GM12891 (cell line): ENCODE measurements around the gene ANKRD33B.
"Not testable (repeated sequence)": the region's sequence is repeated elsewhere in the genome, so short reads cannot be mapped to it uniquely, and the experiment has no call there.

Experiments
- DNase-seq: peaks from one replicate; pipeline ENCODE4 v3.0.0; 2011; ENCODE audit warnings: low spot score; ENCODE audit not compliant: insufficient read length
- FAIRE-seq: peaks from 2 replicates; lab custom pipeline; 2011; peaks lifted over from hg19 to GRCh38; lab: Jason Lieb, UNC
- PAX5 ChIP-seq: IDR thresholded peaks from 2 replicates; pipeline ENCODE4 v1.6.1; 2011; ENCODE audit warnings: low read length, moderate library complexity, mild to moderate bottlenecking; ENCODE audit not compliant: insufficient read depth, severe bottlenecking
- POLR2A ChIP-seq: IDR thresholded peaks from 2 replicates; pipeline ENCODE4 v1.6.1; 2011; ENCODE audit warnings: low read depth, low read length, control low read depth
- POLR2AphosphoS5 ChIP-seq: IDR thresholded peaks from 2 replicates; pipeline ENCODE4 v1.6.1; 2011; ENCODE audit warnings: low read depth, low read length, control low read depth
- POU2F2 ChIP-seq: IDR thresholded peaks from 2 replicates; pipeline ENCODE4 v1.6.1; 2011; ENCODE audit warnings: low read depth, mild to moderate bottlenecking, control low read depth, low read length, moderate library complexity
- SPI1 ChIP-seq: IDR thresholded peaks from 2 replicates; pipeline ENCODE4 v1.6.1; 2011; ENCODE audit warnings: low read depth, low read length, control low read depth
- TAF1 ChIP-seq: IDR thresholded peaks from 2 replicates; pipeline ENCODE4 v1.6.1; 2011; ENCODE audit warnings: low read depth, low read length, control low read depth

ANKRD33B gene

DNA sequence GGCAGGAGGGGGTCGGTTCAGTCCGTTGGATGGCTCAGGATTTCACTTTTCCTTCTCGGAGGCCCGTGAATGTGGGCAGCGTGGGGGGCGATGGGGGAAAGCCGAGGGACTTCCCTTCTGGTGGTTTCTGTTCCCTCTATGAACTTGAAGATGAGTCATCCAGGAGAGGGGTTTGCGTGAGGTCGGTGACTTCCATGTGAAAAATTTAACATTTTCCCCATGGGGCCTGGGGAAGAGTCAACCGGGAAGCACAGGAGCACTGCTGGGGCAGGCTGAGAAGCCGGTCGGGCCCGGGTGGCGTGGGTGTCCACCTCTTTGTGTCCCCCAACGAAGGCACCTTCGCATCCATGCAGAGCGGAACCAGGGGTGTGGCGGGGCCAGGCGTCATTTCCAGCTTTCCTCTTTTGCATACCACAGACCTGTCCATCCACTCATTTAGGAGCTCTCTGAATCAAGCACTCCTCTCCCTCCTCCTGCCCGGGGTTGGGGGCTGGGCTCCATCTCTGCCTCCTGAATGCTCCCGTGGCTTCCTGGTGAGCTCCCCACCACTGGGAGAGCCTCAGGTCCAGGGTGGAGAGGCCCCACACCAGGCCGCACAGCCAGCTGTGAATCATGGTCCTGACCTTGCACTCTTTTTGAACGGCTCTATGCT lies 68.4 kb downstream of the ANKRD33B start:
- peak; percentile 84 for FAIRE-seq

DNA sequence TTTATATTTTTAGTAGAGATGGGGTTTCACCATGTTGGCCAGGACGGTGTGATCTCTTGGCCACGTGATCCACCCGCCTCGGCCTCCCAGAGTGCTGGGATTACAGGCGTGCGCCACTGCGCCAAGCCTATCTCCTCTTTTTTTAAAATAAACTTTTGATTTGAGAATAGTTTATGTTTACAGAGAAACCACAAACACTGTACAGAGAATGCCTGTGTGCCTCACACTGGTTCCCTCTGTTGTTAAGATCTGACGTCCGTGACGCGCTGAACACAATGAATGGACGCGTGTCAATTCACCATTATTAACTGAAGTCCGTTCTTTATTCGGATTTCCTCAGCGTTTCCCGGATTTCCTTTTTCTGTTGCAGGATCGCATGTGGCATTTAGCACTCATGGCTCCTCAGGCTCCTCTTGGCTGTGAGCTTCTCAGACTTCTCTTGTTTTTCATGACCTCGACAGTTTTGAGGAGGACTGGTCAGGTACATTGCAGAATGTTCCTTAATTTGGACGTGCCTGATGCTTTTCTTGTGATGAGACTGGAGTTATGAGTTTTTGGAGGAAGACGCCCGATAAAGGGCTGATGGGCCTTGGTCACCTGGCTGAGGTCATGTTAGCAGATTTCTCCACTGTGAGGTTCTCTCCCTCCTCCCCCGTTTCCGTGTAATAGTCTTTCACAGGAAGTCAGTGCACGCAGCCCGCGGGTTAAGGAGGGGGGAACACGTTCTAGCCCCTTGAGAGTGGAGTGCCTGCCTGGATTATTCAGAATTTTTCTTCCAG lies 69.6 kb downstream of the ANKRD33B start:
- FAIRE-seq: no peak
- TF ChIP-seq SPI1 (no peak), POLR2A (peak; percentile 55; the same call in 1 of the 2 replicates), POU2F2 (no peak), POLR2AphosphoS5 (peak; percentile 73), TAF1 (no peak), PAX5 (no peak)
- DNase-seq: no peak

More for the DNA sequence above, 68.4 kb downstream of the ANKRD33B start:
- DNase-seq: peak; percentile 55
- TF ChIP-seq PAX5 (no peak), TAF1 (peak; percentile 72; the same call in 1 of the 2 replicates), POU2F2 (peak; percentile 96), POLR2AphosphoS5 (peak; percentile 80), POLR2A (peak; percentile 64; the same call in 1 of the 2 replicates), SPI1 (peak; percentile 97)

DNA sequence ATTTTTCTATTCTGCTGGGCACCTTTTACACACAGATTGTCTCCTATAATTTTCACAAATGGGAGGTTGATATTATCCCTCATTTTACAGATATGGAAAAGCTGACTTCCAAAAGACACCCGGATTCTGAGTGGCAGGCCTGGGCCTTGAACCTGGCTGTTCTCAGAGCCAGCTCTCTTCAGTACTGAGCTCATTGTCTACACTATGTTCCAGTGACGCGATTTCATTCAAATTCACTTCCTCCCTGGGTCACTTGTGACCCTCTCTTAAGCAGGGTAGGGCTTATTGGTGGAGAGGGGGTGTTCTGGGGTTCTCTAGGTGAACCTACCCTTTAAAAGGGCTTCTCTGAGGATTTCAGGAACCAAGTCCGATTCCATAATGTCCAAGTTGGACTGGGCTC lies 70.2 kb downstream of the ANKRD33B start:
- no peak for FAIRE-seq

DNA sequence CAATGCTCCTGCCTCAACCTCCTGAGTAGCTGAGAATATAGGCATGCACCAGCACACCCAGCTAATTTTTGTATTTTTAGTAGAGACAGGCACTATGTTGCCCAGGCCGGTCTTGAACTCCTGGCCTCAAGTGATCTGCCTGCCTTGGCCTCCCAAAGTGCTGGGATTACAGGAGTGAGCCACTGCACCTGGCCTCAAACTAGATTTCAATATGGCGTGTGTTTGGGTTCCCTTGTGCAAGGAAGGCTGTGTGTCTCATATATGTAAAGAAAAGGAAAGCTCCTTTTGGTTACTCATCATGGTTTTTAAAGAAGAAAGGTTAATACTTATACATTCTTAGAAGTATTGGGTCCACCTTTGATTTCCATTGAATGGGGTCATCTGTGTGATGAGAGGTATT lies 70.7 kb downstream of the ANKRD33B start:
- FAIRE-seq (no peak), DNase-seq (no peak)
- TF ChIP-seq PAX5: no peak
- no peak for TF ChIP-seq POLR2AphosphoS5
- no peak for TF ChIP-seq POLR2A
- TF ChIP-seq TAF1: no peak
- no peak for TF ChIP-seq POU2F2
- TF ChIP-seq SPI1: no peak

More for the DNA sequence above, 70.2 kb downstream of the ANKRD33B start:
- TF ChIP-seq TAF1: no peak
- no peak; the same call in 1 of the 2 replicates for TF ChIP-seq POLR2AphosphoS5
- TF ChIP-seq POU2F2: 0 out of 2 replicates have a peak, but pooled peaks have one; percentile 24
- TF ChIP-seq SPI1: peak; percentile 87
- DNase-seq: no peak

GRCh38 chr5:10635257-10635866 lies 71.5 kb downstream of the ANKRD33B start:
- TF ChIP-seq POLR2A (peak; percentile 67), POLR2AphosphoS5 (peak; percentile 75), SPI1 (peak; percentile 58; the same call in 1 of the 2 replicates), PAX5 (no peak), POU2F2 (peak; percentile 82), TAF1 (no peak)
- DNase-seq (peak; percentile 68), FAIRE-seq (peak; percentile 72)

GRCh38 chr5:10635867-10636350 lies 72.0 kb downstream of the ANKRD33B start:
- TF ChIP-seq POLR2AphosphoS5 (no peak), POLR2A (no peak; the same call in 1 of the 2 replicates), POU2F2 (peak; percentile 76; the same call in 1 of the 2 replicates), SPI1 (no peak), TAF1 (0 out of 2 replicates have a peak, but pooled peaks have one; percentile 49)
- no peak for FAIRE-seq
- no peak for DNase-seq

- no peak for FAIRE-seq
- no peak for DNase-seq
- TF ChIP-seq PAX5: no peak
- TF ChIP-seq POU2F2: peak; percentile 40
- peak; percentile 49; the same call in 1 of the 2 replicates for TF ChIP-seq POLR2A
Observed at GRCh38 chr5:10636363-10637142, 72.7 kb downstream of the ANKRD33B start.

DNA sequence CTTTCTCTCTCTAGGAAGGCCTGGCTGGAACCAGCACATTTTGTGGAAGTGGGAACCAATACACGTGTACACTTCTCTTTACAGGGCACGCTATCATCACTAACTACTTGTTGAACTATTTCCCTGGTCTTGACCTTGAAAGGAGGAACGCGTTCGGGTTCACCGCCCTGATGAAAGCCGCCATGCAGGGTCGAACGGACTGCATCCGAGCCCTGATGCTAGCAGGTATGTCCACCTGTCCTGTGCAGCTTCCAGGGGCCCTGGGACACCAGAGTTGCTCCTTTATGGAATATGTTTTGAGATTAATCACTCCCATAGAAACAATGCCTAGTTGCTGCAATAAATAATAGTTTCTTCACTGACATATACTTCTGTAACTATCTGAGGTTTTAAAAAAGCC lies 74.1 kb downstream of the ANKRD33B start:
- no peak for DNase-seq
- TF ChIP-seq SPI1: no peak
- TF ChIP-seq POU2F2: no peak
- no peak for TF ChIP-seq TAF1
- TF ChIP-seq POLR2AphosphoS5: no peak
- no peak for TF ChIP-seq PAX5
- no peak for TF ChIP-seq POLR2A
- FAIRE-seq: no peak

GRCh38 chr5:10638723-10639122 lies 74.9 kb downstream of the ANKRD33B start:
- DNase-seq: not testable (repeated sequence)
- FAIRE-seq: peak; percentile 35
